Activated CD4-positive, alpha-beta memory T cell treated with anti-CD3 and anti-CD28 coated beads for 36 hours (primary cell): ENCODE data around the gene POU3F2. TPM values are rescaled to one million over a fixed set of nuclear protein-coding genes. Genes with fewer than 3 reads are reported as not detected.

ENCODE experiments used
- CTCF ChIA-PET: fragments of 350-600 bp; sonication (Branson Sonifier 250); formaldehyde crosslinking; loops from one replicate; lab custom pipeline; 2021; ENCODE audit warnings: antibody characterized with exemption, inconsistent platforms; lab: Charles Lee
- POLR2A ChIA-PET: fragments of 350-600 bp; sonication (Branson Sonifier 250); formaldehyde crosslinking; loops from one replicate; lab custom pipeline; 2021; ENCODE audit warnings: antibody characterized with exemption; lab: Charles Lee
- DNase-seq: peaks from one replicate; pipeline ENCODE4 v3.0.0-alpha.2; 2020
- H3K27ac Mint-ChIP-seq: one replicate; pipeline ENCODE4 v1.8.0; 2021; ENCODE audit warnings: mixed read lengths
- H3K27me3 Mint-ChIP-seq: one replicate; pipeline ENCODE4 v1.8.0; 2021; ENCODE audit warnings: mixed read lengths
- H3K36me3 Mint-ChIP-seq: one replicate; pipeline ENCODE4 v1.8.0; 2021; ENCODE audit warnings: mixed read lengths
- H3K4me1 Mint-ChIP-seq: one replicate; pipeline ENCODE4 v1.8.0; 2021; ENCODE audit warnings: low read depth, mixed read lengths
- H3K4me3 Mint-ChIP-seq: one replicate; pipeline ENCODE4 v1.8.0; 2021; ENCODE audit warnings: mild to moderate bottlenecking, mixed read lengths
- H3K9me3 Mint-ChIP-seq: one replicate; pipeline ENCODE4 v1.8.0; 2021; ENCODE audit warnings: mixed read lengths
- intact Hi-C: fragments of 100-400 bp; cut with micrococcal nuclease; formaldehyde crosslinking; loops from one replicate; pipeline ENCODE4 v1.15.1; 2023
- total RNA-seq, 2 experiments: library from RNA; stranded (reverse); gene quantifications; one replicate each; pipeline ENCODE4 v1.2.3, GENCODE V29; 2021

Gene POU3F2
- total RNA-seq, 2 experiments from 2014 or later: not detected

DNA sequence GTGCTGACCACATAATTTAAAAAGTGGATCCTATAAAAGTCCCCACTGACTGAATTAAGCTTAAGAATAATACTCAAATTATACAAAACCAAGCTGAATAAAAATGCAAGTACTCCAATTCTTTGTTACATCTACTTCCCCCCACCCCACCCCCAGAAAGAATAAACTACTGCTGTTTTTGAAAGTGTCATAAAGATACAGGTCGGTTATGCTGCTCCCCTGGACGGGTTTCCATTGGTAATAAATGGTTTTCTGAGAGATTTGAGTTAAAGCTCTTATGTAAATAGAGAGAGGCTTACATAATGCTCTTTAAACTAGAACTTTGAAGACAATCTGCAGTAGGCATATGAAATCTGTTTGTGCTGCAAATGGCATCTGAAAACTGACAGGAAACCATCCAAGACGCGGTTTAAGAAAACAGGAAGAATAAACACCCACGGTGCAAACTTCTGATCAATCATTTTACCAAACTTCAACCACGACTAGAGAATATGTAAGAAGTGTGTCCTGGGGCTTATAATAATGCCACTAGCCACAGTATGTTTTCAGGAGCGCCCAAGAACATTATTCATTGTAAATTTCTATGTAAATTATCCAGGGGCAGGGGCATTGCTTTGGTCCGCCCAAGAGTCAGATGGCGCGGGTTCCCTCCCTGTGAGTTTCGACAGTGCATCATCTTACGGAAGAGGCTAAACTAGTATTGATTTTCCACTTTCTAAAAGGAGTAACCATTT, 10.8 kb upstream of the POU3F2 start:
- intact Hi-C loops: no loop called here
- ChIA-PET POLR2A (no interaction called here), CTCF (interaction anchor here (0.6 to 1.1 kb wide), 2 partner anchors 23 to 1528 kb away, joined by 3 read pairs; no protein-coding TSS in a partner anchor)
- H3K4me1 Mint-ChIP-seq: peaks cover 25% of the 10 kb centered on the region
- no peak for DNase-seq
- H3K4me3 Mint-ChIP-seq: peak overlapping the region; percentile 35
- no peaks in the 10 kb centered on the region for H3K9me3 Mint-ChIP-seq
- H3K27ac Mint-ChIP-seq: no peak overlapping the region
- H3K27me3 Mint-ChIP-seq: peaks cover 76% of the 10 kb centered on the region
- H3K36me3 Mint-ChIP-seq: no peaks in the 10 kb centered on the region

GRCh38 chr6:98824162-98824901, 10.0 kb upstream of the POU3F2 start:
- Mint-ChIP-seq H3K27me3 (peaks cover 75% of the 10 kb centered on the region), H3K36me3 (no peaks in the 10 kb centered on the region)

DNA sequence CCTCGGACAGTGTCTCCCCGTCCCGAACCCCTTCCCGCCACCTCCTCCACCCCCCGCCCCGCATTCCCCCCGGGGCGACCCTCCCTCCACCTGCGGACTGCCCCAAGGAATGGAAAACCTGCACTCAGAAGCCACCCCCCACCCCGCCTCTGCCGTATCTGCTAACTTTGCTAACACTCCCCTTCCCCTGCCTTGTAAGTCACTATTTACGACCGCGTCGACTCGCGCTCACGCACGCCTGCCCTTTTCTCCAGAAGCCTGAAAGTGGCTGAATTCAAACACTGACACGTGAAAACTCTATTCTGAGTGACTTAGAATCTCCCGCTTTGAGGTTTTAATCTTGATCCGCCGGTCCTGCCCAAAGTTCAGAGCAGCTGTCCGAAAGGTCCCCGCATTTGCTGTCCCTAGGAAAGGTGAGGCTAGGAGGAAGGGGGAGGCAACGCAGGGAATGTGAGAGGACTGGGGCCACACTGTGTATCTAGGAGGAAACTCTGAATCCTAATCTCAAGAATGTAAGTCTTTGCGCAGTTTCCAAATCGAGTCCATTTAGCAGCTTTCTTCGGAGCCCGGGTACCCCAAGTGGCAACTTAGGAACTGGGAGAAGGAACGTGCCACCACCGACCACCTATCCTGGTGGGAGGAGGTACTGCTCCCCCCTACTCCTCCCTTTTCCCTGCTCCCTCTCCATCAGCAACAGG, 9.3 kb upstream of the POU3F2 start:
- H3K27ac Mint-ChIP-seq: no peak overlapping the region
- no peaks in the 10 kb centered on the region for H3K9me3 Mint-ChIP-seq
- peaks cover 33% of the 10 kb centered on the region for H3K4me1 Mint-ChIP-seq
- peaks cover 73% of the 10 kb centered on the region for H3K27me3 Mint-ChIP-seq
- no peak overlapping the region for H3K4me3 Mint-ChIP-seq
- ChIA-PET POLR2A (no interaction called here), CTCF (no interaction called here)
- no peak for DNase-seq
- no peaks in the 10 kb centered on the region for H3K36me3 Mint-ChIP-seq
- intact Hi-C loops: loop anchor here (1.0 to 5.0 kb wide), 2 partner anchors 8 to 1637 kb away; partner anchors contain the start of gene SIM1

More at GRCh38 chr6:98824162-98824901, 10.0 kb upstream of the POU3F2 start:
- no peak overlapping the region for H3K27ac Mint-ChIP-seq
- ChIA-PET CTCF (interaction anchor here (0.6 to 1.1 kb wide), 2 partner anchors 22 to 1529 kb away, joined by 3 read pairs; no protein-coding TSS in a partner anchor), POLR2A (no interaction called here)
- intact Hi-C loops: no loop called here
- peak overlapping the region; percentile 35 for H3K4me3 Mint-ChIP-seq
- H3K9me3 Mint-ChIP-seq: no peaks in the 10 kb centered on the region
- H3K4me1 Mint-ChIP-seq: peaks cover 31% of the 10 kb centered on the region
- no peak for DNase-seq

DNA sequence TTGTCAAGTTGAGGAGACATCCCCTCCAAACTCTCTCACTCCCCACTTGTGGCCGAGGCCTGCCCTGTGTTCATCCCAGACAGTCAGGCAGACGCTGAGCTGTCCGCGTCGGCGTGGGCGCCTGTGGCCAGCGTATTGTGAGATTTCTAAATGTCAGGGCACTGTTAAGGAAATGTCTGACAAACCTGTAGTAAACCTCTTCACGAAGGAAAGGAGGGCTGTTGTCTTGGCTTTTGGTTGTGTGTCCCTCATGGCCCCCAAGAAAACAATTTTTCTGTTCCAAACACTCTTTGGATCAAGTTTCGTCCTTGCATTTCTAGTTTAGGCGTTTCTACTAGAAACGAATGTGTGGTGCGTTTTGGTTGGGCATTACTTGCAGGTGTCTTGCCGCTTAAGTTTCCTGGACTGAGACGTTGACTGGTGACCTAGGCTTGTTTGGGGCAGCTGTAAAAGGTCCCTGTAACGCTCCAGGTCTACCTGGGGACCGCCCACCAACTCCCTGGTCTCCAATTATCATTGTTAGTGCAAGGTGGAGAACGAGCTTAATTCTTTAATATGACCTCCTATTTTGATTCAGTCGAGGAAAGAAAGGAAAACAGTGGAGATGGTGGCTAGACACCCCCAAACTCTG, 8.7 kb upstream of the POU3F2 start:
- Mint-ChIP-seq H3K27ac (no peak overlapping the region), H3K9me3 (no peaks in the 10 kb centered on the region), H3K4me3 (no peak overlapping the region), H3K4me1 (peaks cover 33% of the 10 kb centered on the region), H3K36me3 (no peaks in the 10 kb centered on the region), H3K27me3 (peaks cover 75% of the 10 kb centered on the region)
- intact Hi-C loops: loop anchor here (1.0 to 5.0 kb wide), 2 partner anchors 8 to 1637 kb away; partner anchors contain the start of gene SIM1
- ChIA-PET POLR2A (no interaction called here), CTCF (no interaction called here)
- no peak for DNase-seq

DNA sequence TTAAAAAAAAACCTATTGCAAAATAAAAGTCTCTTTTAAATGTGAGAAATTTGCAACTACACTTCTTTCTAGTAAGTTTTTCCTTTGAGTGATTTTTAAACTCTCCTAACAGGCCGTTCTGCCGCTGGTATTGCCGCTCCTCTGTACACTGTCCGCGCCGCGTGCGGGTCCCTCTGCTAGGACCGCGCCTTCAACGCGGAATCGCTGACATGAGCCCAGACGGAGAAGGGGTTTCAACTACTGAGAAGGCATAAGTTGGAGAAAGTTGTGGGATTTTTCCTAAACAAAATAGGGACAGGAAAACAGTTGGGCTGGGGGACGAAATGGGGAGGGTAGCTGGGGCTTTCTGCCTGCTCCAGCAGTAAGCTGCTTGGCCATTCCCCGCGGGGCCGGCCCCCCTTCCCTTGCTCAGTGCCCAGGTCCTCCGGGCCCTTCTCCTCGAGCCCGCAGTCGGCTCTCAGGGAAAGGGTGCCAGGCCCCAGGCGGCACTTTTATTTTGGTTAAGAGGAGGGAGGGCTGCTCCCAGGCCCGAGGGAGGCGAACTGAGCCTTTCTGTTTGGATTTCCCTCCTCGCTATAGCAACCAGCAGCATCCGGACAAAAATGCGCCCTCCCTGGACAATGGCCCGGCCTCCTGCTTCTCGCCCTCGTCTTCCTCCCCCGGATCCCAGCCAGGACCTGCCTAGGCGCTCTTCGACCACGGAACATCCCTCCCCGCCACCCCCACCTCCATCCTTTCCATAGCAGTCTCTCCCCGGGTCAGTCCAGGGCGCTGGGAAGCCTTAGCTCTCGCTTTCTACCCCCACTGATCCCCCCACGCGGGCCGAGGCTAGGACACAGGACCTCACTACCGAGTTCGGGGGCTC, 6.8 kb upstream of the POU3F2 start:
- POLR2A ChIA-PET: no interaction called here
- Mint-ChIP-seq H3K27me3 (peaks cover 74% of the 10 kb centered on the region), H3K36me3 (no peaks in the 10 kb centered on the region), H3K4me1 (peaks cover 47% of the 10 kb centered on the region), H3K9me3 (no peaks in the 10 kb centered on the region), H3K27ac (no peak overlapping the region), H3K4me3 (no peak overlapping the region)
- CTCF ChIA-PET: no interaction called here
- intact Hi-C loops: loop anchor here (2.0 to 5.0 kb wide), 2 partner anchors 17 to 1635 kb away; partner anchors contain the start of gene SIM1
- no peak for DNase-seq

GRCh38 chr6:98828211-98828788, 6.1 kb upstream of the POU3F2 start:
- no peak overlapping the region for H3K4me3 Mint-ChIP-seq
- intact Hi-C loops: loop anchor here (2.0 to 5.0 kb wide), 2 partner anchors 17 to 1634 kb away; partner anchors contain the start of gene SIM1
- no peak overlapping the region for H3K27ac Mint-ChIP-seq
- ChIA-PET CTCF (no interaction called here), POLR2A (no interaction called here)
- H3K27me3 Mint-ChIP-seq: peaks cover 79% of the 10 kb centered on the region
- no peak for DNase-seq
- H3K4me1 Mint-ChIP-seq: peaks cover 55% of the 10 kb centered on the region
- no peaks in the 10 kb centered on the region for H3K36me3 Mint-ChIP-seq
- no peaks in the 10 kb centered on the region for H3K9me3 Mint-ChIP-seq

- ChIA-PET CTCF (no interaction called here), POLR2A (no interaction called here)
- no peak overlapping the region for H3K27ac Mint-ChIP-seq
- intact Hi-C loops: loop anchor here (2.0 to 5.0 kb wide), 2 partner anchors 16 to 1633 kb away; partner anchors contain the start of gene SIM1
- no peaks in the 10 kb centered on the region for H3K36me3 Mint-ChIP-seq
- peaks cover 57% of the 10 kb centered on the region for H3K4me1 Mint-ChIP-seq
- H3K27me3 Mint-ChIP-seq: peaks cover 79% of the 10 kb centered on the region
- no peak for DNase-seq
- no peak overlapping the region for H3K4me3 Mint-ChIP-seq
- no peaks in the 10 kb centered on the region for H3K9me3 Mint-ChIP-seq
Measured at GRCh38 chr6:98828941-98829411, 5.4 kb upstream of the POU3F2 start.

DNA sequence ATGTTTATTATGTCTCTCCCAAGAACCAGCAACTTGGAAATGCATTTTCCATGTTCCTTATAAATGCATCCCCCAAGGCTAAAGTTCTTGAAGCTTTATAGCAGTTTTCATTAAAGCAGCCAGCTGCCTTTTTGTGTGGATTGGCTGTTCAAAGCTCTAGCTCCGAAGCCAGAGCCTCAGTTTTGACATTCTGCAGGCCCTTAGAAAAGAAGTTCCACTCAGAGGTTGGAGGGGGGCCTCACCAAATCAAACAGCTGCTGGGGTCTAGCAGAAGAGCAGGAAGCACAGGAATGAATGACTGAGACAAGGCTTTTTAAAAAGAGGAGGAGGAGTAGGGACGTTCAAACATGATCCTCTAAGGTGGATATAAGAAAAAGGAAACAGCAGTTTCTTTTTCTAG, 4.2 kb upstream of the POU3F2 start:
- DNase-seq: no peak
- ChIA-PET CTCF (interaction anchor here (1.7 kb wide), 1 partner anchor 15 kb away, joined by 8 read pairs; no protein-coding TSS in a partner anchor), POLR2A (no interaction called here)
- H3K27me3 Mint-ChIP-seq: peaks cover 75% of the 10 kb centered on the region
- H3K9me3 Mint-ChIP-seq: no peaks in the 10 kb centered on the region
- H3K36me3 Mint-ChIP-seq: no peaks in the 10 kb centered on the region
- intact Hi-C loops: loop anchor here (5.0 to 10.0 kb wide), 3 partner anchors 53 to 1545 kb away; partner anchors contain the start of gene MMS22L
- no peak overlapping the region for H3K27ac Mint-ChIP-seq
- H3K4me1 Mint-ChIP-seq: peaks cover 49% of the 10 kb centered on the region
- H3K4me3 Mint-ChIP-seq: no peak overlapping the region

- peaks cover 70% of the 10 kb centered on the region for H3K27me3 Mint-ChIP-seq
- intact Hi-C loops: loop anchor here (5.0 to 10.0 kb wide), 3 partner anchors 54 to 1547 kb away; partner anchors contain the start of gene MMS22L
- no peaks in the 10 kb centered on the region for H3K36me3 Mint-ChIP-seq
- CTCF ChIA-PET: interaction anchor here (1.1 to 1.7 kb wide), 2 partner anchors 12 to 14 kb away, joined by 3 to 8 read pairs; no protein-coding TSS in a partner anchor
- no peaks in the 10 kb centered on the region for H3K9me3 Mint-ChIP-seq
- no peak overlapping the region for H3K27ac Mint-ChIP-seq
- H3K4me3 Mint-ChIP-seq: peak overlapping the region; percentile 53
- POLR2A ChIA-PET: no interaction called here
- no peak for DNase-seq
- H3K4me1 Mint-ChIP-seq: peaks cover 52% of the 10 kb centered on the region
Measured at GRCh38 chr6:98831057-98831958, 3.1 kb upstream of the POU3F2 start.

- Mint-ChIP-seq H3K4me1 (peaks cover 53% of the 10 kb centered on the region), H3K27ac (no peak overlapping the region), H3K4me3 (peak overlapping the region; percentile 53), H3K36me3 (no peaks in the 10 kb centered on the region), H3K27me3 (peaks cover 72% of the 10 kb centered on the region), H3K9me3 (no peaks in the 10 kb centered on the region)
- intact Hi-C loops: loop anchor here (5.0 to 10.0 kb wide), 3 partner anchors 55 to 1547 kb away; partner anchors contain the start of gene MMS22L
- no peak for DNase-seq
- ChIA-PET POLR2A (no interaction called here), CTCF (no interaction called here)
Measured at GRCh38 chr6:98831959-98832283, 2.5 kb upstream of the POU3F2 start.
